Stimulated activated CD4-positive, alpha-beta T cell treated with anti-CD3 and anti-CD28 coated beads, TNF-alpha, amount 100 ng/mL, for 1 hour (primary cell): ENCODE measurements around the gene PSMC3.
A peak's percentile ranks its signal among the peaks of the same experiment; 100 is the strongest.

Experiments used
- DNase-seq, 3 donors: peaks; one replicate each; pipeline ENCODE4 v3.0.0-alpha.2; 2020; ENCODE audit warnings: low read depth in 3 of 3, low spot score in 1 of 3

PSMC3 gene

DNA sequence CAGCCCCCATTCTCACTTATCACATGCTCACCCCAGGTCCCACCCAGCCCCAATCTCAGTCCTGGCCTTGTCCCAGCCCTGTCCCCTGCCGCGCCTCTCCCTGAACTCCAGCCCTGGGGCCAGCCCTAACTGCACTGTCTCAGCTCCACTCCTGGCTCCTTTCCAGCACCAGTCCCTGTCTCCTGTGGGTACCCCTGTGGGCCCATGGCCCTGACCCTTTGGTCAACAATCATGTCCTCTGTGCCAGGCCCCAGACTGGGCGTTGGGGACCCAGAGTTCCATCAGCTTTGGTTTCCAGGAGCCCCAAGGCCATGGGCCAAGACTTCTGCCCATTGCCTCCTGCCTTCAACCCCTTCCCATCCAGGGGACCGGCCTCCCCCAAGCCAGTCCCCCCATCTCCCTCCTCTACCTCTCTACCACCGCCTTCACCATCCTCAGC lies 48.6 kb downstream of the PSMC3 start:
- DNase-seq, result no peak

DNA sequence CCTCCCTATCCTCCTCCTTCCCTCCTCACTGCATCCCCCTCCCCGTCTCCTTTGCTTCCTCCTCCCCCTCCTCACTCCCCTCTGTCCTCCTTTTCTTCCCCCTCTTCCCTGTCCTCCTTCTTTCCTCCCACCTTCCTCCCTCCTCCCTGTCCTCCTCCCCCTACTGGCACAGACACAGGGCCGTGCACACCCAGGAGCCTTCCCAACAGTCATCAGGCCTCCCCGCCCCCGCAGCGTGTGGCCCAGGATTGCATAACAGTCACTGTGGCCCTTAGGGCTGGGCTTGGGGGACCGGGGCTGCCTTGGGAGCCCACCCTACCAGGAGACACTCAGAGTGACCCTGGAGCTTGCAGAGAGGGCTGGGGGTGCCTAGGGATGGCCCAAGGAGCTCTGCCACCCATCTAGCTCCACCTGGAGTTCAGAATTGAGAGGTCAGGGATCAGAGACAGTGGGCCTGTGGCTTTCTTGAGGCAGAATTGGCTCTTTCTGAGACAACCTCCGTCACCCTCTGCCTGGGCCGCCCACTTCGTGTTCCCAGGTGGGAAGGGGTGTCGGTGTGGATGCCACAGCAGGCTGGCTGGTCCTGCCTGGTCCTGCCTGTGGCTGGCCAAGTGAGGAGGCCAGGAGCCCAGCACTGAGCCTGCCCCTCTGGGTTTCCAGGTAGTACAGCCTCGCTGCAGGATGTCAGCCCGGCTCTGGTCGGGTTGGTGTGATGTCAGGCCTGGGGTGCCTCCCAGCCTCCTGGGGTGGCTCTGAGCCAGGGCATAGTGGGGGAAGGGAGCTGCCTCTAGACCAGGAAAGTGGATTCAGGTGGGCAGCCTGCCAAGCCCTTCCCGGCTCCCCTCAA lies 49.5 kb downstream of the PSMC3 start:
- no peak for DNase-seq

DNA sequence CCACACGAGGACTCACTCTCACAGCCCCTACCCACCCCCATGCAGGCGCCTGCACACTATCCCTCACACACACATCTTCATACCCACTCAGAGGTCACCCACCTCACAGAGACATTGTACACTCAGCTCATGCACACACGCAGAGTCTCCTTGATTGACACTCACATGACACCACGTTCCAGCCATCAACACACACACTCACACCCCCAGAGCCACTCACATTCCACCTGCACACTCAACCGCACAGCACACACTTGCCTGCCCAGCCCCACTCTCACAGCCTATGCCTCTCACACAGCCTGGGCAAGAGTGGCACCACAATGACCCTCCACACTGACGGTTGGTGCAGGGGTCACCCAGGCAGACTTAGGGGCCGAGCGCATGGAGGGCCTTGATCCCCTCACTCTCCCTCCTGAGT lies 50.1 kb downstream of the PSMC3 start:
- DNase-seq, result no peak

DNA sequence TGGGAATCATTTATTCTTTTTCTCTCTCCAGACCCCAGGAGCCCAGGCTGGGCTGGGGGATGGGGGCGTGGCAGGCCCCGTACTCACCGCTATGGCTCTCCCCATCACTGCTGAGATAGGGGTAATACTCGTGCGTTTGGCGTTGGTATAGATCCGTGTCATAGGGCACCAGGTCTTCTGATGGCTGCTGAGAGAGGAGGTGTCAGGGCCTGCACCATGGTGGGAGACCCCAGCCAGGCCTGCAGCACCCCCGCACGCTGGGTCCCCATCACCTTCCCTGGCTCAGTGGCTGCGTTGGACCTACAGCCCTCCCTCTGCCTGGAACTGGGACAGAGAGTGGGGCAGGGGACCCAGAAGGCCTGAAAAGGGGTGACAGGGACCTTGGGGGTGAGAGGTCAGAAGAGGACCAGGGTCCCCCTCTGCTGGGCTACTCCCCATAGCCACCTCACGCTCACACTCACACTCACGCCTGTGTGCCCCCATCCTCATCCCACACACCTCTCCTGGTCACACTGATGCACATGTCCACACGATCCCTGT lies 50.6 kb downstream of the PSMC3 start:
- DNase-seq, result no peak

- DNase-seq, result no peak
Observed at GRCh38 chr11:47375020-47375419, 51.2 kb downstream of the PSMC3 start.

DNA sequence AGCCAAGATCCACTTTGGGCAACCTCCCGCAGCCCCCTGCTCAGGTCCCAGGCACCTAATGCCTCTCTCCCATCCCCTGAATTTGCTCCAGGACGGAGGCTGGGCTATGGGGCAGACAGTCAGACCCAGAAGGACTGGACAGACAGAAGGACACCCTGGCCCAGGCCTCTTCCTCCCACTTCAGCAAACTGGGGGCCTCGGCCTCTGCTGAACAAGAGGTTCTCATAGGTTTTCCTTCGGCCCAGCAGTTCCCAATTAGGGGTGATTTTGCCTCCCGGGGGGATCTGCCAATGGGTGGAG lies 51.6 kb downstream of the PSMC3 start:
- no peak for DNase-seq

DNA sequence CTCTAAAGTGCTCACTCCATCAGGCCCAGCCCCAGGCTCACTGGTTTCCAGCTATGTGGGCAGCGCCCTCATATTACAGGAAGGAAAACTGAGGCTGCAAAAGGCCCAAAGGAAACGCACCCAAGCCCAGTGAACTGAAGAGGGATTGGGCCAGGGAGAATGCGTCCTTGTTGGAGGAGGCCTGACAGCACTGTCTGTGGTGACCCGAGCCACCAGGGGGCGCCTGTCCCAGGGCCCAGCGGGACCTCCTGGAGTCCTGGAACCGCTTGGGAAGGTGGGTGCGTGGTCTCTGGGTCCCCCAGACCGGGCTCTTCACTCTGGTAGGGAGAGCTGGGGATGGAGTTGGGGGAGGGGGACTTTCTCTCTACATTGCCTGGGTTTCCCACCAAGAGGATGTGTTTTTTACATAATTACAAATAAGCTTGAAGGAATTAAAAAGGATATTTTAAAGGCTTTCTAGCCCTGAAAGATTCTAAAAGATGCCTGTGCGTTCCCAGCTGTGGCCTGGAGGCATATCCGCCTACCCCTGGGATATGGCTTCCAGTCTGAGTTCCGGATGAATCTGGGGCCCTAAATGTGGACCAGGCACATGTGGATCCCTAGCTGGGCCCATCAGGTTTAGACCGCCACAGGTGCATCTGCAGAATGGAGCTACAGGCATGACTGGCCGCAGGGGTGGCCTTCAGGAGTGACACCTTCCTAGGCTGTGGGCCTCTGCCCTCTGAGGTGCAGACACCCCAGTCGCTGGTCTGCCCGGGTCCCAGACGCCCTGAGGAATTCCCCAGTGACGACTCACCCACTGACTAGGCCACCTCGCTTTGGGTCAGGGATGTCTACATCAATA lies 52.1 kb downstream of the PSMC3 start:
- peak; percentile 65 to 80 (median 71) for DNase-seq

GRCh38 chr11:47372422-47372821 lies 53.8 kb downstream of the PSMC3 start:
- no peak for DNase-seq

- DNase-seq, result no peak
Observed at GRCh38 chr11:47369676-47370075, 56.6 kb downstream of the PSMC3 start.
